ENCODE data around the gene IRF1. TPM values are rescaled to one million over a fixed set of nuclear protein-coding genes. Genes with fewer than 3 reads are reported as not detected.
"Not testable (repeated sequence)": the region's sequence is repeated elsewhere in the genome, so short reads cannot be mapped to it uniquely, and the experiment has no call there.

Gene IRF1
- total RNA-seq, 1 donor from 2014 or later, result 12.6 TPM

DNA sequence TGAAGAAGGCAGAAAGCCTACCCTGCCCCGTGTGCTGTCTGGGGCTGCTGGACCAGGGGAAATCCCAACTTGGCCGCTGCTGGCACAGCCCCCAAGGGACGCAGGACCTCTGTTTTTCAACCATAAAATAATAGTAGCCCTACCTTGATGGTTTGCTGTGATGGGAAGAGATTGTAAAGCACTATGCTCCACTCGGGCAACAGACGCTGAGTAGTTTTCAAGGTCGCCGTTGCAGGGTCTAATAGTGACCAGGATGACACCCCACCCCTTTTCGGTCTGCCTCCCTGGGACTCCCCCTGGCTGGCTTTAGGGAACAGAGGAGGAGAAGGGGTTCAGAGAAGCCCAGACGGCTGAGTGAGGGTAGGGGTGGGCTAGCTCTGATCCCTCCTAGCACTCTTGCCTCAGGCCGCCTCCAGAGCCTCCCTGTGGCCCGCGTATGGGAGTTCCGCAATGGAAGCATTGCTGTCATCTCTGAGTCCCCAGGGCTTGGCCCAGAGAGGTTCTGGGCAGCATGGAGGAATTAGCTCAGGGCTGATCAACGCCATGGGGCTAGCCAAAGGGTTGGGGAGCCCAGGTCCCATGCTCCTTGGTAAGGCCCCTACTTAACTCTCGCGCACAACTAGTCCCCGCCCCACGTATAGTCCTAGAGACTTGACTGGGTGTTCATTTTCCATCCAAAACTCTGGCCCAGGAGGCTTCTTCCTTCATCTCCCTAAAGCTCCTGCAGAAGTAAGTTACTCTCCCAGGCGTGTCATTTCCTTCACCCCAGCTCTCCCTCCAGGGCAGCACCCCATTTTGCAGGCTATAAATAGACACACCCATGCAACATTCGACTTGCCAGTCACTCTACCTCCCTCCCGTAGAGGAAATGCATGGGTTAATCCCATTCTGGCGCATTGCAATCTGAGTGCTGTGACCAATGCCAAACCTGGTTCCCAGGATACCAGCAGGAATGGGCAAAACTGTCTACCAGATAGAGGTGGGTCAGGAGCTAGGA is 1.1 kb upstream of the IRF1 start:
- no peak for DNase-seq
- ATAC-seq, result peak; percentile 1
- intact Hi-C loops (cut with micrococcal nuclease), result loop anchor here (10.0 kb wide), 1 partner anchor 77 kb away; no protein-coding TSS in a partner anchor

DNA sequence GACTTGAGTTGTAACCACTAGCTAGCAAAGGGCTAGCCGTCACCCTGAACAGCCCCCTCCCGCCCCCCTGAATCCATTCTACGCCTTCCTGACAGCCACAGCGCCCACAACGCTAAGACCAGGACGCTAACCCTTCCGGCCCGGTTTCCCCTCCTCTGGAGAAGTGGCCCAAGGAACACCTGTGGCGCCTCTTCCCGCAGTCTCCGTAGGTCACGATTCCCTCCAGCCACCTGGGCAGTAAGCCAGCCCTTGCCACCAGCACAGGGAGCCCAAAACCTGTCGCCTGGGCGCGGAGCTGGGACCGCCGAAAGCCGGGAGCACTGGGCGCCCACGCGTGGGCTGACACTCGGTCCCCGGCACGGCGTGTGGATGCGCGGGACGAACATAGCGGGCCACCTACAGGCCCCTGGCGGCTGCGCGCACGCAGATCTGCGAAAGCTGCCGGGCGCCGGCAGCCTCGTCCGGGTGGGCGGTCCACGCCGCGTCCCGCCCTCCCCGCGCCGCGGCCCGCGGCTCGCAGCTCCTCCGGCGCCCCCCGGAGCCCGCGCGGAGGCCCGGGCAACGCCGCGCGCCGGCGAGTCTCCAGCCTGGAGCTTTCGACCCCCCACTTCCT is 596 bp downstream of the IRF1 start:
- DNase-seq (peak; percentile 83), ATAC-seq (peak; percentile 62)
- intact Hi-C loops (cut with micrococcal nuclease), result loop anchor here (10.0 kb wide), 1 partner anchor 75 kb away; no protein-coding TSS in a partner anchor

DNA sequence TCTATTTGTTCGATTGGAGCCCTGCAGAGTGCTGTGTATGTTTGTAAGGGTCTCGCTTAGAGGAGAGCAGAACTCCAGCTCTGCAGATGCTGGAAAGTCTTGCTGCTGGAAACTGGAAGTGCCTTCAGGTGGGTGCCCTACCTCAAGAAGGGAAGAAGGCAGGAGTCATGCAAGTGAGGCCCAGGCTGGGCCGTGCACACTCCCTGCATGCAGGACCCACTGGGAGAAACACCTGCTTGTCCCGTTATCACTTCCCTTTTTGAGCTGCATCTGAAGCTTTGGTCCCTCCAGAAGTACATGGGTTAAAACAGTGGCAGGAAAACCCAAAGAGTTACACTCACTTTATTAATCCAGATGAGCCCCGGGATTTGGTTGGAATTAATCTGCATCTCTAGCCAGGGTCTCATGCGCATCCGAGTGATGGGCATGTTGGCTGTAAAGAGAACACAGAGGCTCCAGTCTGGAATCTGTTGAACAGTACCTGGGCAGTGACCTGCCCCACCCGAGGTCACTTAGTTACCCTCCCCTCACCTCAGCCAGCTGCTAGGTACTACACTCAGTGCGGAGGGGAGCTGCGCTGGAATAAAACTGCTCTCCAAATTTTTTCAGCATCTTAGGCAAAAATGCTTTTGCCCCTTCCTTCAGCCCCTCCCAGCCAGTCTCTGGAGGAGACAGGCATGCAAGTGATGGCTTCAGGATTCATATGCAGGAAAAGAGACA is 1.4 kb downstream of the IRF1 start:
- DNase-seq (no peak), ATAC-seq (no peak)
- intact Hi-C loops (cut with micrococcal nuclease), result no loop called here

DNA sequence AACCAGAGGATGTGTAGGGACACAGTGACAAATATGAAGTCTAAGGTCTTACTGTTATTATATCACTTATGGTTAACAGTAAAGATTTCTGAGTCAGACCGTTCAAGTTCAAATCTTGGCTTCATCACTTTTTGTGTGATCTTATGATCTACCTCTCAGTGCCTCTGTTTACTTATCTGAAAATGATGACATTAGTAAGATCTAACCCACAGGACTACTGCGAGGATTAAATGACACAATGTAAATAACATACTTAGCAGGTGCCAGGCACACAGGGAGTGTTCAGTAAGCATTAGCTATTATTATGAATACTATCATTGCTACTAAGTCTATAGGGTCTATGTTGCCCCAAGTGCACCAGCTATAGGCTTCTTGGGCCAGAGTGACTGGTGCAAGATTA is 2.0 kb downstream of the IRF1 start:
- DNase-seq, result no peak
- ATAC-seq, result no peak
- intact Hi-C loops (cut with micrococcal nuclease), result no loop called here

DNA sequence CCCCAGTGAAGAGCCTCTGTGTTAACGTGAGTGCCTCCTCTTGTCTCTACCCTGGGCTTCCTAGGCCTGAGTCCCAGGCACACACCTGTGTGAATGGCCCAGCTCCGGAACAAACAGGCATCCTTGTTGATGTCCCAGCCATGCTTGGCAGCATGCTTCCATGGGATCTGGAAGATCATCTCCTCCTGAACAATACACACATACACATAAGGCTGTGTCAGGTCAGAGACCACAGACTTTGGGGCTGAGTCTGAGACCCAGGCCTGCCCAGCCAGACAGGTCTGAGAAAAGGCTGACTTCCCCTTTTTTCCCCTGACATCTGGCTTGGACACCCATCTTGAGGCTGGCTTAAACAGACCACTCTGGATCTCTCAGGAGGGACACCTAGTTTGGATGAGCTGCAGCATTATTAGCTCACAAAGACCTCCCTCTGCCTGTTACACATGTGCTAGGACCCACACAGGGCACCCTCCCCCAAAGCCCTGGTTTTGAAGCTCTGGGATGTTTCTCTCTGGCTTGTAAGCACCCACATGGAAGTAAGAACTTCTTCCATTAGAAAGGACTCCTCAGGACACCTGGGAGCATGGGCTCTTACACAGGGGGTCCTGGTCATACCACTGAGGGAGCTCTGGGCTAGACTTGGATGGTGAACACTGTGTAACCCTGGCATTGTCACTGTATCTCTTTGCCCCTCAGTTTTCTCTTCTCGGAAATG is 2.6 kb downstream of the IRF1 start:
- ATAC-seq, result no peak
- intact Hi-C loops (cut with micrococcal nuclease), result no loop called here
- DNase-seq, result no peak

DNA sequence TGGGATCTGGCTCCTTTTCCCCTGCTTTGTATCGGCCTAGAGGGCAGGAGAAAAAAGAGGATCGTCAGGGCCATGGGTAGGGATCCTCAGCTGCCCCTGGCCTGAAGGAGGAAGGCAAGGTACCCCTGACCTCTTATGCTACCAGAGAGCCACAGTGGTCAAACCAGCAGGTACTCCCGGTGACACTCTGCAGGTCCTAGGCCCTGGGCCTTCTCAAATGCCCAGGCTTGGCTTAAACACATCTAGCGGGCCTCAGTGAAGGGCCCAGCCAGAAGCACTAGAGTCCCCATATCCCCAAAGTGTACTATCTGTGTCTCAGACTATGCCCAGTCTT is 3.5 kb downstream of the IRF1 start:
- DNase-seq, result no peak
- intact Hi-C loops (cut with micrococcal nuclease), result no loop called here
- no peak for ATAC-seq

DNA sequence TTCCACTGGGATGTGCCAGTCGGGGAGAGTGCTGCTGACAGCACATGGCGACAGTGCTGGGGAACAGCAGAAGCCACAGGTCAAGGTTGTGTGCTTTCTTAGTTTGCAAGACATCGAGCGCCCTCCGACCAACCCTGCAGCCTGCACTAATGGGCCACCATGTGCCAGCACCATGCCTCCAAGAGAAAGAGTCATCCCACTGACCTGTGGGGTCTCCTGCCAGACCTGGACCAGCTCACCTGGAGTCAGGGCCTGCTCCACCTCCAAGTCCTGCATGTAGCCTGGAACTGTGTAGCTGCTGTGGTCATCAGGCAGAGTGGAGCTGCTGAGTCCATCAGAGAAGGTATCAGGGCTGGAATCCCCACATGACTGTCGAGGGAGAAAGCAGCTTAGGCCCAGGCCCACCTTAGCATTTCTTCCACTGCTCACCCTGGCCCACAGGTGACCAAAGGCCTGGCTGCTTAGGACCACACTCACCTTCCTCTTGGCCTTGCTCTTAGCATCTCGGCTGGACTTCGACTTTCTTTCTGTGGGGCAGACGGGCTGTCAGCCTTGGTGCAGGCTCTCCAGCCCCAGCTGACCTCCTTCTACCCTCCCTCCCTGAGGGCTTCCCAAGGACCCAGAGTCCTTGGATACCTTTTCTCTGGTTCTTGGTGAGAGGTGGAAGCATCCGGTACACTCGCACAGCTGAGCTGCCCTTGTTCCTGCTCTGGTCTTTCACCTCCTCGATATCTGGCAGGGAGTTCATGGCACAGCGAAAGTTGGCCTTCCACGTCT is 4.1 kb downstream of the IRF1 start:
- intact Hi-C loops (cut with micrococcal nuclease), result no loop called here
- ATAC-seq (no peak), DNase-seq (no peak)

DNA sequence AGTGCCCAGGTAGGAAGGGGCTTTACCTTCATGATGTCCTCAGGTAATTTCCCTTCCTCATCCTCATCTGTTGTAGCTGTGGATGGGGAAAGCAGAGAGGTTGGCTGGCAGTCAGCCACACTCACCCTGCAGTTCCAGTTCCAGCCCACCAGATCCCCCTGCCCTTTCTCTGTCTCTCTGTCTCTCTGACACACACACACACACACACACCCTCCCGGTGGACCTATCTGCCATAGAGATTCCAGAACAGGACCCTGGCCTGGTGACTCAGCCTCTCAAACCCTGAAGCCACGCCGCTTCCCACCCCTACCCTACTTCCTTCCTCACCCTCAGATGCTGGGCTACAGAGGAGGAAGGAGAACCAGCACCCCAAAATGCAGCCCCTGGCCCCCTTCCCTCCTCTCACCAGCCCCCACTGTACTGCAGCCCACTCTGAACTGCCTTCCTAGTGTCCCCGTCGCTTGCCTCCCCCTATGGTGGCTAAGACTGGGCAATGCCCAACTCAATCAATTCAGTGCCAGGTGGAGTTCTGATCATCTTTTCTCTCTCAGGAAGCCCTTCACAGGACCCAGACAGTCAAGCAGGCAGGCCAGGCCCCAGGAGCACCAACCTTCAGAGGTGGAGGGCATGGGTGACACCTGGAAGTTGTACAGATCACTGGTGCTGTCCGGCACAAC is 4.8 kb downstream of the IRF1 start:
- intact Hi-C loops (cut with micrococcal nuclease), result no loop called here
- no peak for ATAC-seq
- DNase-seq, result no peak

DNA sequence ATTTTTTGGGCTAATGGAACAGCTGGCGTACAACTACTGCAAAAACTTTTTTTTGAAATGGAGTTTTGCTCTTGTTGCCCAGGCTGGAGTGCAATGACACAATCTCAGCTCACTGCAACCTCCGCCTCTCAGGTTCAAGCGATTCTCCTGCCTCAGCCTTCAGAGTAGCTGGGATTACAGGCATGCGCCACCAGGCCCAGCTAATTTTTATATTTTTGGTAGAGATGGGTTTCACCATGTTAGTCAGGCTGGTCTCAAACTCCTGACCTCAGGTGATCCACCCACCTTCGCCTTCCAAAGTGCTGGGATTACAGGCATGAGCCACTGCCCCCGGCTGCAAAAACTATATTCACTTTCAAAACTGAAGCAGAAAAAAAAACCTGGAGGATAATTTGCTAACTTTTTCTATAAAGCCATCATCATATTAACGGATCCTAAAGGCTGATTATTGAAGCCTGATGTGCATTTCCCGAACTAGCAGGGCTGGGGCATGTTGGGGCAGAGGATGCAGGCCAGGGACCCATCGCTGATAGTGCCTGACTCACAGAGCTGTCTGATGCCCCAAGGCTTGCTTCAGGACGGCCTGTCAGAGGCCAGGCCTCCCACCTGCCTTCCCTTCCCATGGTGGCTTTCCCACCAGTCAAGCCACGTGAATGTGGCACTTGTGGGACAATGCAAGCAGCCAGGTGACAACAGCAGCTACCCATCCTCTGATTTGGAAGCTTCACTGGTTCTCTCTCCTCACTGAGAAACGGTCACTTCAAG is 5.5 kb downstream of the IRF1 start:
- DNase-seq; intact Hi-C loops (cut with micrococcal nuclease); ATAC-seq: not testable (repeated sequence)

DNA sequence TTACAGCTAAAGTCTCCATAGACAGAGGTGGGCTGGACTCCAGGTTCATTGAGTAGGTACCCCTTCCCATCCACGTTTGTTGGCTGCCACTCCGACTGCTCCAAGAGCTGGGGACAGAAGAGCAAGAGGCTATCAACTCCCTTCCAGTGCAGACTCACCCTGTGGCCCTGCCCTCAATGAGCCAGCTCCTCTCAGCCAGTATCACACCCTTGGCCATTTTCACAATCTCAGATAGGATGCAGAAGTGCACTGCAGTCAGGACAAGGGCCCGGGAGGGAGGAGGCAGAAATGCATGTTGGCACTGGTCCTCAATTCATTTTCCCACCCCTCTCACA is 6.2 kb downstream of the IRF1 start:
- intact Hi-C loops (cut with micrococcal nuclease), result no loop called here
- no peak for ATAC-seq
- no peak for DNase-seq

DNA sequence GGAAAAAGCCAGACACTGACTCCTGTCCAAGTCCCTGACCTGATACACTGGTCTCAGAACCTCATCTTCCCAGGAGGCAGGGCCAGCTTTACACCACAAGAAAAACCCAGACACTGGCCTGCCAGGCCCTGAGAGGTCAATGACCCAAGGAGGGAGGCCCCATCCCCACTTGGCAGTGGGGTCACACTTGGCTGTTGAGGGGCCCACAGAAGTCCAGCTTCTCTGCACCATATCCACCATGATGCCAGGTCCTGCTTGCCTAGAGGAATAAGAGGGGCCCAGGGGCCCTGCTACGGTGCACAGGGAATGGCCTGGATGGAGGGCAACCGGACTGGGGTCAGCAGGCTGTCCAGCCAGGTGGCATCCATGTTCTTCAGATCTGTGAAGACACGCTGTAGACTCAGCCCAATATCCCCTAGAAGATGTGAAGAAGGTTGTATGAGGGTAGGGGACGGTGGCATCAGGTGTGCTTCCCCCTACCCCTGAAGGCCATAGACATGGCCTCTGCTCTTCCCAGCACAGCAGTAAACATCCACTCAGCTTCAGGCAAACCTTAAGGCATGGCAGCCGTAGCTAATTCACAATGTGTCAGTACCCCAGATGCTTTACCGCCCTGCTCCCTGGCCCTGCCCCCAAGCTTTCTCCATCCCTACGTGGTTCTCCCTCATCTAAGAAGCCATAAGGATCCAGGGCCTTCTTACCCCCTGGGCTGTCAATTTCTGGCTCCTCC is 6.7 kb downstream of the IRF1 start:
- intact Hi-C loops (cut with micrococcal nuclease), result no loop called here
- ATAC-seq, result no peak
- DNase-seq, result no peak

DNA sequence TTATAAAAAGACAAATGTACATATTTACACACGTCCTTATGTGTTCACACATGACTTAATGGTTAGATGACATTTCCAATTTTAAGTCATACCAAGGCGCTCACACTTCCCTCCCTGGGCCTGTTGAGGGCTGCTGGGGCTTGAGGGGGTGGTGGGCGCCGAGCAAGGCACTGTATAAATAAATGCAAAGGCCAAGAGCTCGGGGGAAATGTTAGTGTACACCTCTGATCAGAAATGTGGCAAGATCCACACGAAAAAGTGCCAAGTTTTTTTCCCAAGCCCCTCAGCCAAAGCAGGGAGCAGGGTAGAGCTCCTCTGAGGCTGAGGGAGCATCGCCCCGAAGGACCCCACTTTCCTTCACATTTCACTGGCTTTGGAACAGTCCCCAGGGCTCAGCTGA is 7.5 kb downstream of the IRF1 start:
- intact Hi-C loops (cut with micrococcal nuclease), result no loop called here
- no peak for DNase-seq
- no peak for ATAC-seq

DNA sequence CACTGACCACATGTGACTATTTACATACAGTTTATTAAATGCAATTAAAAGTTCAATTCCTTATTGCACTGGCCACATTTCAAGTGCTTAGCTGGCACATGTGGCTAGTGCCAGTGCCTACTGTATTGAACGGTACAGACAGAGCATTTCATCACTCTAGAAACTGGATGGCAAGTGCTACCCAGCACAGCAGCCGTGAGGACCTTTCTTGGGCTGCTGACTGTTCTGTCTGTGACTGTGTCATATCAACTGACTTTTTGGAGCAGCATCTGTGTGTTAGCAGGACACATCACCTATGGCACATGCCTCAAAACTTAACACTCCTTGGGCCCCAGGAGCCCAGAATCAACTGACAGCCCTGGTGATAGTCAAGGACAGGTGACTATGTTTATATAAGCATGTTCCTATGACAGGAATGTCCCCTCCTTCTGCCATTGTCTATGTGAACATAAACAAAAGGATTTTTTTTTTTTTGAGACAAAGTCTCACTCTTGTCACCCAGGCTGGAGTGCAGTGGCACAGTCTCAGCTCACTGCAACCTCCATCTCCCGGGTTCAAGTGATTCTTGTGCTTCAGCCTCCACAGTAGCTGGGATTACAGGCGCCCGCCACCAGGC is 8.9 kb downstream of the IRF1 start:
- ATAC-seq, result peak; percentile 51
- no peak for DNase-seq
- intact Hi-C loops (cut with micrococcal nuclease), result no loop called here

DNA sequence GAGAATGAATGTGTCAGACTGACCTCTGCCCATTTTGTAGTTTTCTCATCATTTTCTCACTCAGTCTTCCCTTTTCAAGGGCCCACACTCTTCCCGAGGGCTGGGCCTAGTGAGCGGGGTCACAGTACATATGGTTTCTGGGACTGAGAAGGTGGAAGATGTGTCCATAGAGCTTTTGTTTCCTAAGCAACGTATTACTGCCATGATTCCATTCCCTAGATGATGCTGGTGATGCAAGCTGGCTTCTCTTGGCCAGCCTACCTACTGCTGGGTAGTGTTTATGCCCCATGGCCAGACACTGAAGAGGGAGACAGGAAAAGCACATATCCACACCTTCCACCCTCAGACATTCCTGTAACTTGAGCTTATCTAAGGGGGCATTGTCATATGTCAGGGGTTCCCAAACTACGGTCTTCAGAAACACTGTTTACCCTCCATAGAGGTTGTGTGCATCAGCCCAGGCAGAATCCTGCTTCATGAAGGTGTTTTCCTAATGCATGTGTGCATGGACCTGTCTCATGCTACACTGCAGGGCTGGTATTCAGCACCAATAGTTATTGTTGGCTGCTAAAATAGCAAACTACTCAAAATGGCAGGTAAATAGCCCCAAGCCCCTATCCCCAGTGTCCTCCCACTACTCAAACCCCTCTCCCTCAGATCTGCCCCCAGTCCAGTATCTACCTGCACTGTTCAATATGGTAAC is 9.5 kb downstream of the IRF1 start:
- ATAC-seq, result no peak
- intact Hi-C loops (cut with micrococcal nuclease), result no loop called here
- no peak for DNase-seq

DNA sequence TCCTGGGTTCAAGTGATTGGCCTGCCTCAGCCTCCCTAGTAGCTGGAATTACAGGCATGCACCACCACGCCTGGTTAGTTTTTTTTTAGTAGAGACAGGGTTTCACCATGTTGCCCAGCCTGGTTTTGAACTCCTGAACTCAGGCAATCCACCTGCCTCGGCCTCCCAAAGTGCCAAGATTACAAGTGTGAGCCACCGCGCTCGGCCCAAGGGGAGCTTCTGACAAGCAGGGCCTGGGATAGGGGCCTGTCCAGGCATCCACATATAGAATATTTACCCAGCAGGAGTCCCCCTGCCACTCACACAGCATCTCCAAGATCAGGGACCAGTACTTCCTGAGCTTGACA is 10.1 kb downstream of the IRF1 start:
- intact Hi-C loops (cut with micrococcal nuclease), result no loop called here
- ATAC-seq, result no peak
- no peak for DNase-seq

DNA sequence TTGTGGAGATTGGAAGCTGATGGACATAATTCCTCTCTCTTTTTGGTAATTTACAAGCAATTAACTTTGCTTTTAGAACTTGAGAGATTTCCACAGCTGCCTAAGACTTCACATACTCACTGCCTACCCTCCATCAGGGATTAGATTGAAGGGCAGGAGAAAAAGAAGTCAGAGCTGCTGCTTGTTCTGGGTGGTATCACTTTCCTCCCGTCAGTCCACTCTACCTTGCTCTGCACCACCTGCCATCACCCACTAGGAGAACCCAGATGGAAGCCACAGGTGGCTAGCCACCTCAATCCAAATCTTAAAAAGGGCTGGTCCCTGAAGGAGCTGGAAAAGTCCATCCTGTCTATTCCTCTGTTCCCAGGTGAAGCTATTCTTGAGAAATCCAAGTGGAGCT is 10.5 kb downstream of the IRF1 start:
- intact Hi-C loops (cut with micrococcal nuclease), result no loop called here
- no peak for ATAC-seq
- no peak for DNase-seq
